GM19468 (cell line): Measurements from ENCODE around the gene STMP1.
"Not testable (repeated sequence)": the region's sequence is repeated elsewhere in the genome, so short reads cannot be mapped to it uniquely, and the experiment has no call there.

Source experiments
- ATAC-seq: cut with Tn5 transposase; IDR thresholded peaks from one replicate; pipeline ENCODE4 v1.9.1; 2021; ENCODE audit warnings: mild to moderate bottlenecking, moderate library complexity, moderate number of reproducible peaks; ENCODE audit not compliant: unreplicated experiment; ENCODE audit errors: extremely low read depth

STMP1 gene

GRCh38 chr7:135662373-135663114 lies at the start of gene STMP1:
STMP1 (plus strand) TSS chr7:135662514.
- ATAC-seq = peak; percentile 85

GRCh38 chr7:135616136-135616535 lies 46.2 kb upstream of the STMP1 start:
- ATAC-seq = no peak

- ATAC-seq = no peak
Measured at GRCh38 chr7:135617781-135618180, 44.5 kb upstream of the STMP1 start.

GRCh38 chr7:135618510-135618909 lies 43.8 kb upstream of the STMP1 start:
- ATAC-seq = no peak

GRCh38 chr7:135620447-135620846 lies 41.9 kb upstream of the STMP1 start:
- ATAC-seq = no peak

GRCh38 chr7:135620980-135621850 lies 41.1 kb upstream of the STMP1 start:
- ATAC-seq = no peak

GRCh38 chr7:135634191-135634878 lies 28.0 kb upstream of the STMP1 start:
- ATAC-seq = no peak

GRCh38 chr7:135639690-135640089 lies 22.6 kb upstream of the STMP1 start:
- not testable (repeated sequence) for ATAC-seq

GRCh38 chr7:135644154-135644553 lies 18.2 kb upstream of the STMP1 start:
- ATAC-seq = no peak

GRCh38 chr7:135644729-135645128 lies 17.6 kb upstream of the STMP1 start:
- no peak for ATAC-seq

- ATAC-seq = no peak
Measured at GRCh38 chr7:135645296-135645904, 16.9 kb upstream of the STMP1 start.

GRCh38 chr7:135647755-135648154 lies 14.6 kb upstream of the STMP1 start:
- no peak for ATAC-seq

- ATAC-seq = no peak
Measured at GRCh38 chr7:135648235-135648634, 14.1 kb upstream of the STMP1 start.

GRCh38 chr7:135650831-135651573 lies 11.3 kb upstream of the STMP1 start:
- no peak for ATAC-seq

GRCh38 chr7:135653340-135654080 lies 8.8 kb upstream of the STMP1 start:
- ATAC-seq = no peak

GRCh38 chr7:135658564-135658963 lies 3.8 kb upstream of the STMP1 start:
- ATAC-seq = no peak

GRCh38 chr7:135659159-135659846 lies 3.0 kb upstream of the STMP1 start:
- no peak for ATAC-seq

GRCh38 chr7:135661311-135662122 lies 797 bp upstream of the STMP1 start:
- ATAC-seq = no peak
